Stimulated activated CD4-positive, alpha-beta T cell treated with anti-CD3 and anti-CD28 coated beads, Interleukin-2, amount 100 ng/mL, for 24 hours (primary cell): ENCODE data around the gene OR5A2.
"Not testable (repeated sequence)": the region's sequence is repeated elsewhere in the genome, so short reads cannot be mapped to it uniquely, and the experiment has no call there.

Experiments
- DNase-seq, 2 donors: peaks; one replicate each; pipeline ENCODE4 v3.0.0-alpha.2; 2020

OR5A2 gene

DNA sequence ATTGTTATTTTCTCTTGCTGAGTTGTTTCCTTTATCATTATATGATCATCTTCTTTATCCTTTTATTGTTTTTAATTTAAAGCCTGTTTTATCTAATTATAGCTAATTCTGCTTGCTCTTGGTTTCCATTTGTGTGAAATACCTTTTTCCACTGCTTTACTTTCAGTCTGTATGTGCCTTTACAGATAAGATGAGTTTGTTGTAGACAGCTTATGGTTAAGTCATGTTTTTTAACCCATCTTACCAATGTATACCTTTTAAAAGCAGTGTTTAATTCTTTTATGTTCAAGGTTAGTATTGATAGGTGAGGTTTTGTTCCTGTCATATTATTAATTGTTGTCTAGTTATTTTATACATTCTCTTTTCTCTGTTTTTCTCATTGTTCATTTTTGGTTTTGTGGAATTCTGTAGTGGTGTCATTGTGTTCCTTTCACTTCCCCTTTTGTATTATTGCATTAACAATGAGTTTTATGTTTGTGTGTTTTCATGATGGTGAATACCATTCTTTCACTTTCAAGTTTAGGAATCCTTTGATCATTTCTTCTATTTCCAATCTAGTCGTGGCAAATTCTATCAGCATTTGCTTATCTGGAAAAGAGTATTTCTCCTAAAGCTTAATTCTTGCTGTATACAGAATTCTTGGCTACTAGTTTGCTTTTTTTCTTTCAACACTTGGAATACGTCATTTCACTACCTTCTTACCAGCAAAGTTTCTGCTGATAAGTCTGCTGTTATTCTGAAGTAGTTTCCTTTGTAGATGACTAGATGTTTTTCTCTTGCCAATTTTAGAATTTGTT lies 45.8 kb downstream of the OR5A2 start:
- no peak for DNase-seq

DNA sequence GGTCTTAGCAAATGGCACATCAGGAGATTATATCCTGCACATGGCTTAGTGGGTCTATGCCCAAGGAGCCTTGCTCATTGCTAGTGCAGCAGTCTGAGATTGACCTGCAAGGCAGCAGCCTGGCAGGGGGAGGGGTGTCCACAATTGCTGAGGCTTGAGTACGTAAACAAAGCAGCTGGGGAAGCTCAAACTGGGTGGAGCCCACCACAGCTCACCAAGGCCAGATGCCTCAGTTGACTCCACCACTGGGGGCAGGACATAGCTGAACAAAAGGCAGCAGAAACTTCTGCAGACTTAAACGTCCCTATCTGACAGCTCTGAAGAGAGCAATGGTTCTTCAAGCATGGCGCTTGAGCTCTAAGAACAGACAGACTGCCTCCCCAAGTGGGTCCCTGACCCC lies 53.9 kb downstream of the OR5A2 start:
- DNase-seq: not testable (repeated sequence)

DNA sequence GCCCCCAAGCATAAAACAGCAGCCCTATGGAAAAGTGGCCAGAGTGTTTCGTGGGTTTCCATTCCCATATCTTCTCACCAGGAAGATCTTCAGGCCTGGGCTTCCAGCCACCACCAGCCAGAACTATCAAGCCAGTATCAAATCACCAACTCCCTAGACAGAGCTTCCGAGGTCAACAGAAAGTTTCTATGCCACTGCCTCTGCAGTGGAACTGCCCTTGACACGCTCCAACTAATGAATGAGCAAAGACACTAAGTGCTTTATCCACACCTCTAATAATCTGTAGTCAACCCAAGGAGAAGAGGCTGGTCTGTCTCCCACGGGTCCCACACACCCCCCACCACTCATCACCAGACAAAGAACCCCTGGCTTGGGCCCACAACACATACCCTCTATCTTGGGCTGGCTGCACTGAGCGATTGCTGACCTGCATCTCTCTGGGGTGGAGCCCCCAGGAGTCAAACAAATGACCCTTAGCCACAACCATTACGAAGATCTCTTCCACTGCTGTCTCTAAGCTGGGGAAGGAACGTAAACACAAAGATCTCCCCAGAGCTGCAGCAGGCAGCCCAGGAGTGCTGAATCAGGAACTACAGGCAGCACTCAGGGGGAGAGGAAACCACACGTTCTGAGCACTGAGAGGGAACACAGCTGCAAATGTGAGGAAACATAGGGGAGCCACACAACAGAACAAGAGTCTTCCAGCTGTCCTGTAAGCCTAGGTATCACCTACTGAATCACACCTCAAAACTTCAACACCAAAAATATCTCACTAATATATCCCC lies 57.8 kb downstream of the OR5A2 start:
- no peak for DNase-seq
